Effector memory CD4-positive, alpha-beta T cell (primary cell): ENCODE measurements around the gene ANKS1A.

Experiments used
- DNase-seq, 3 donors: peaks; one replicate each; pipeline ENCODE4 v3.0.0-alpha.2; 2020
- H3K27ac ChIP-seq: 2 replicates; pipeline ENCODE4 v1.7.0; 2013; ENCODE audit warnings: mild to moderate bottlenecking, low read length, moderate library complexity; ENCODE audit not compliant: insufficient read depth, poor library complexity, severe bottlenecking
- H3K27me3 ChIP-seq: replicated peaks from 2 replicates; pipeline ENCODE4 v1.7.0; 2013; ENCODE audit warnings: mild to moderate bottlenecking, low read length; ENCODE audit not compliant: insufficient read depth, control insufficient read depth, poor library complexity, severe bottlenecking
- H3K36me3 ChIP-seq: 2 replicates; pipeline ENCODE4 v1.7.0; 2013; ENCODE audit warnings: mild to moderate bottlenecking, low read length, moderate library complexity; ENCODE audit not compliant: control insufficient read depth, insufficient read depth
- H3K4me1 ChIP-seq: 2 replicates; pipeline ENCODE4 v1.7.0; 2013; ENCODE audit warnings: low read length, mild to moderate bottlenecking; ENCODE audit not compliant: control insufficient read depth, insufficient read depth, poor library complexity, severe bottlenecking
- H3K4me3 ChIP-seq: 2 replicates; pipeline ENCODE4 v1.7.0; 2013; ENCODE audit warnings: low read length, low read depth, mild to moderate bottlenecking; ENCODE audit not compliant: insufficient read depth, poor library complexity, severe bottlenecking
- H3K9me3 ChIP-seq: 2 replicates; pipeline ENCODE4 v1.7.0; 2013; ENCODE audit warnings: mild to moderate bottlenecking, low read length, moderate library complexity; ENCODE audit not compliant: control insufficient read depth

ANKS1A gene

GRCh38 chr6:35085359-35086281 lies 196.6 kb downstream of the ANKS1A start:
- Histone ChIP-seq H3K4me3 (no peak overlapping the region), H3K27me3 (no peaks in the 10 kb centered on the region), H3K36me3 (peaks cover 52% of the 10 kb centered on the region), H3K4me1 (no peaks in the 10 kb centered on the region), H3K27ac (no peak overlapping the region), H3K9me3 (no peaks in the 10 kb centered on the region)
- DNase-seq, result no peak

- H3K36me3 ChIP-seq, result peaks cover 52% of the 10 kb centered on the region
- no peaks in the 10 kb centered on the region for H3K9me3 ChIP-seq
- DNase-seq, result no peak
- no peaks in the 10 kb centered on the region for H3K4me1 ChIP-seq
- H3K27me3 ChIP-seq, result no peaks in the 10 kb centered on the region
- no peak overlapping the region for H3K4me3 ChIP-seq
- no peak overlapping the region for H3K27ac ChIP-seq
Measured at GRCh38 chr6:35086282-35086632, 197.2 kb downstream of the ANKS1A start.

- Histone ChIP-seq H3K4me1 (no peaks in the 10 kb centered on the region), H3K36me3 (peaks cover 52% of the 10 kb centered on the region), H3K27ac (no peak overlapping the region), H3K4me3 (no peak overlapping the region), H3K9me3 (no peaks in the 10 kb centered on the region), H3K27me3 (no peaks in the 10 kb centered on the region)
- no peak for DNase-seq
Measured at GRCh38 chr6:35086636-35087360, 197.7 kb downstream of the ANKS1A start.

- Histone ChIP-seq H3K4me3 (no peak overlapping the region), H3K36me3 (peaks cover 50% of the 10 kb centered on the region), H3K27me3 (no peaks in the 10 kb centered on the region), H3K27ac (no peak overlapping the region), H3K4me1 (no peaks in the 10 kb centered on the region), H3K9me3 (no peaks in the 10 kb centered on the region)
- DNase-seq, result no peak
Measured at GRCh38 chr6:35087361-35088280, 198.6 kb downstream of the ANKS1A start.

- DNase-seq, result no peak
- no peaks in the 10 kb centered on the region for H3K9me3 ChIP-seq
- no peak overlapping the region for H3K27ac ChIP-seq
- H3K36me3 ChIP-seq, result peaks cover 41% of the 10 kb centered on the region
- H3K27me3 ChIP-seq, result no peaks in the 10 kb centered on the region
- no peaks in the 10 kb centered on the region for H3K4me1 ChIP-seq
- H3K4me3 ChIP-seq, result no peak overlapping the region
Measured at GRCh38 chr6:35088281-35089215, 199.5 kb downstream of the ANKS1A start.

- no peaks in the 10 kb centered on the region for H3K9me3 ChIP-seq
- DNase-seq, result no peak
- H3K4me1 ChIP-seq, result no peaks in the 10 kb centered on the region
- H3K36me3 ChIP-seq, result peaks cover 39% of the 10 kb centered on the region
- no peak overlapping the region for H3K4me3 ChIP-seq
- H3K27ac ChIP-seq, result no peak overlapping the region
- no peaks in the 10 kb centered on the region for H3K27me3 ChIP-seq
Measured at GRCh38 chr6:35089216-35089934, 200.3 kb downstream of the ANKS1A start.

GRCh38 chr6:35089935-35090505 lies 201.0 kb downstream of the ANKS1A start:
- Histone ChIP-seq H3K4me1 (no peaks in the 10 kb centered on the region), H3K9me3 (no peaks in the 10 kb centered on the region), H3K27me3 (no peaks in the 10 kb centered on the region), H3K27ac (no peak overlapping the region), H3K36me3 (peaks cover 35% of the 10 kb centered on the region), H3K4me3 (no peak overlapping the region)
- no peak for DNase-seq

- Histone ChIP-seq H3K27me3 (no peaks in the 10 kb centered on the region), H3K4me3 (no peak overlapping the region), H3K27ac (no peak overlapping the region), H3K9me3 (no peaks in the 10 kb centered on the region), H3K4me1 (no peaks in the 10 kb centered on the region), H3K36me3 (peaks cover 31% of the 10 kb centered on the region)
- no peak for DNase-seq
Measured at GRCh38 chr6:35090734-35091133, 201.7 kb downstream of the ANKS1A start.
